ENCODE measurements around the gene BANK1.

GRCh38 chr4:101858641-101859040 lies 68.1 kb downstream of the BANK1 start:
- no peak for TF ChIP-seq CTCF (IDR thresholded peaks at IDR 0.05; ENCODE audit: insufficient read depth, low read length)
- TF ChIP-seq REST (IDR thresholded peaks at IDR 0.05; ENCODE audit: insufficient replicate concordance, low read depth): no peak
- no peak for TF ChIP-seq GABPA (IDR thresholded peaks at IDR 0.05; ENCODE audit: low read depth)
- no peak for TF ChIP-seq SPI1 (IDR thresholded peaks at IDR 0.05; ENCODE audit: borderline replicate concordance, low read depth)

Measured in HL-60 (cell line).